Suppressor macrophage treated with lipopolysaccharide for 4 hours (primary cell): ENCODE data around the gene PLA2G7.
"Not testable (repeated sequence)": the region's sequence is repeated elsewhere in the genome, so short reads cannot be mapped to it uniquely, and the experiment has no call there.

Experiments used
- DNase-seq: peaks from one replicate; pipeline ENCODE4 v3.0.0-alpha.2; 2020

PLA2G7 gene

GRCh38 chr6:46734867-46735719 is at the start of gene PLA2G7:
TSS of gene PLA2G7 (minus strand) at chr6:46735375. CDS start at chr6:46722891, 12,484 bp downstream.
- DNase-seq: peak; percentile 82

DNA sequence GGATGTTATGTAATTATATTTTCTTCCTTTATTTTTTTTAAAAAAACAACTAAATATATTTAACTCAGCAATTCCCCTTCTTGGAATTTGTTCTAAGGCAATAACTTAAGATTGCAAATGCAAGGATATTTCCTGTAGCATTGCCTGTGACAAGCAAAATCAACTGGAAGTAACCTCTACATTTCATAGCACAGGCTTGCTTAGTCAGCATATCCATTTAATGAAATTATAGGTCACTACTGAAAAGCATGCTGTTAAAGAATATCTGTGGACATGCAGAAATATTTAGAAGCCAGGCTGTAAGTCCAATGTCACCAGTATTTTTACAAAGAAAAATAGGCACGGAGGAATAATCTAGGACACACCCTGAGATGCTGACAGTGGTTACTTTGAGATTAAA is 49.4 kb upstream of the PLA2G7 start:
- DNase-seq: no peak

- peak; percentile 94 for DNase-seq
Measured at GRCh38 chr6:46781478-46782378, 46.6 kb upstream of the PLA2G7 start.

DNA sequence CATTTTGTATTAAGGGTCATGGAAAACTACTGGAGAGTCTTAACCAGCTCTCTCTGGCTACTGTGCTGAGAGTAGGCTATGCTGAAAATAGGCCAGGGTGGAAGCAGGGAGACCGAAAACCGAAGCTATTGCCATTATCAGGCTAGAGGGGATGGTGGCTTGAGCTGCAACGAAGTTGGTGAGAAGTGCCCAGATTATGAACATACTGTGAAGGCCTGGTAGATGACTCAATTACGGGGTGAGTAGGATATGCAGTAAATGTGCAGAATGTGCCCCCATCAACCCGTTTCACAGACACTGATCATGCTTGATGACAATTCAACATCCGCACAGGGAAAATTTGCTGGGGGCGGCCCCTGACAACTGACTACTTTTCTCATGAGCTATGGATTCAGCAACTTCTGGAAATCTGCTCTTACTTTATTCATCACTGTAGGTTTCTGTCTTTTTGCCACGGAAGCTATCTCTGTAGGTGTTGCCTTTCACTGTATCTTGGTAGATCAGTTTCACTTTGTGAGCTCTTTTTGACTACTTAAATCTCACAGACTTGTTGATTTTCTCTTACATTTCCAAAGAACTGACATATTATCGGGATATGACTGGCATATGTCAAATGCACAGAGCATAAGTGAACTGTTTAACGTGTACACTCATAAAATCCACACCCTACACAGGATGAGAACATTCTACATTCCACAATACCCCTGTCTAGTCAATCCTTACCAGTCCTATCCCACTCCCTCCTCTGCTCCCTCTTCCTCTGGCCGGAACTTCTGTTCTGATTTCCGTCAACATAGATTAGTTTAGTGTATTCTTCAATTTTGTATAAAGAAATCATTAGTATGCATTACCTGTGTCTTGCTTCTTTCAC is 42.5 kb upstream of the PLA2G7 start:
- peak; percentile 24 for DNase-seq

DNA sequence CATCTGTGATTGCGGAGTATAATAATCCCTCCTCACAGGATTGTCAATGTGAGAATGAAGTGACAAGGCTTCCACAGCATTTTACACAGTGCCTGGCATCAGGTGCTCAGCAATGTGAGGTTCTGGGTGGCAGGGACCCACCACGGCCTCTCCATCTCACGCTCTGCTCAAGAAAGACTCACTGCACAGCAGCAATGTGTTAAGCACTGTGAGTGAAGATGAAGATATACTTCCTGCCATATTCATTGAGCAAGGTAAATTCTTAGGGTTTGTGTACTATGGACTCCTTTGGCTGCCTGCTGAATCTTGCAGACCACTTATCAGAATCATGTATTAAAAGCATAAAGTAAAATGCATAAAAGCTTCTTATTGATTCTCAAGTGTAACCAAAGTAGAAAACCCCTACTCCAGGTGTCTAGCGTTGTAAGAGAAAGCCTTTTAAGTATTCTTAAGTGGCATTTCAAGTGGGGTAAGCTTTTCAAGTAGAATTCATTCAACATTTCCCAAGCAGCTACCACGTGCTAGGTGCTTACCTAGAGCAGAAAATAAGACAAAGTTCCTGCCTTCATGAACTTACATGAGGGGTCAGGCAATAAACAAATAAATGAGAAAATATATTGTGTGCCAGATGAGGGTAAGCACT is 41.0 kb upstream of the PLA2G7 start:
- DNase-seq: no peak

DNA sequence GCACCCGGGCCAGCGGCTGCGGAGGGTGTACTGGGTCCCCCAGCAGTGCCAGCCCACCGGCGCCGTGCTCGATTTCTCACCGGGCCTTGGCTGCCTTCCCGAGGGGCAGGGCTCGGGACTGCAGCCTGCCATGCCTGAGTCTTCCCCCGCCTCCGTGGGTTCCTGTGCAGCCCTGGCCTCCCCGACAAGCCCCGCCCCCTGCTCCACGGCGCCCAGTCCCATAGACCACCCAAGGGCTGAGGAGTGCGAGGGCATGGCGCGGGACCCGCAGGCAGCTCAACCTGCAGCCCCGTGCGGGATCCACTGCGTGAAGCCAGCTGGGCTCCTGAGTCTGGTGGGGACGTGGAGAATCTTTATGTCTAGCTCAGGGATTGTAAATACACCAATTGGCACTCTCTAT is 39.6 kb upstream of the PLA2G7 start:
- DNase-seq: not testable (repeated sequence)

- DNase-seq: peak; percentile 82
Measured at GRCh38 chr6:46773201-46773855, 38.2 kb upstream of the PLA2G7 start.

GRCh38 chr6:46772762-46773161 is 37.6 kb upstream of the PLA2G7 start:
- peak; percentile 98 for DNase-seq

DNA sequence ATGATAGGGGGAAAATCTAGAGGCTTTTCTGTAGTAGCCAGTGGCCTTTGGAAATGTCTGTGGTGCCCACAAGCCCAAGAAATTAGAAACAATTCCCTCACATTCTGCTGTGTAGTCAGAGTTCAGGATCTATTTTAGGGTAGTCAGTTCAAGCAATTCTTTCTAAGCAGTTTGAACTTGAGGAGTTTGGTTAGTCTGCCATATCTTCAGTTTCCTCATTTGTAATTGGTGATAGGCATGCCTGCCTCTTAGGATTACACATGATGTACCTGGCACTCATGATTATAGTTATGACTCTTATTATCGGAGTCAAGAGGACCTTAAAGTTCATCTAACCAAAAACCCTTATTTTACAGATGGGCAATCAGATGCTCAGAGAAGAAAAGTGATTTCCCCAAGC is 36.8 kb upstream of the PLA2G7 start:
- peak; percentile 55 for DNase-seq

DNA sequence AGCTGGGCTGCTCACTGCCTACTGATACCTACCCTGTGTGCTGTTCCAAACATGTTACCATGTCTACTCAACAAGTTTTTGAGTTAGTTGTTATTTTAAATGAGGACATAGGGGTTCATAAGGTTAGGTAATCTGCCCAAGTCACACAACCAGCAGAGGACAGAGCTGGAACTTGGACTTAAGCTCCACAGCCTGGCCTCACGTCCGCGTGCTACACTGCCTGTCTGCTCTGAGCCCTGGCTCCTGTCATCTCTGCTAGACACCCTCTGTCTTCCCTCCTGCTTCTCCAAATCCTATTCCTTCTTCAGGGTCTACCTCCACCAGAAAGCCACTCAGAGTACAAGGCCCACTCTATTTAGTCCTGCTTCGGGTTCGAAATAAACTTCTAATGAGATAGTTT is 29.8 kb upstream of the PLA2G7 start:
- DNase-seq: no peak

- not testable (repeated sequence) for DNase-seq
Measured at GRCh38 chr6:46764280-46764679, 29.1 kb upstream of the PLA2G7 start.

- no peak for DNase-seq
Measured at GRCh38 chr6:46763466-46763865, 28.3 kb upstream of the PLA2G7 start.

- peak; percentile 45 for DNase-seq
Measured at GRCh38 chr6:46760925-46761324, 25.8 kb upstream of the PLA2G7 start.

DNA sequence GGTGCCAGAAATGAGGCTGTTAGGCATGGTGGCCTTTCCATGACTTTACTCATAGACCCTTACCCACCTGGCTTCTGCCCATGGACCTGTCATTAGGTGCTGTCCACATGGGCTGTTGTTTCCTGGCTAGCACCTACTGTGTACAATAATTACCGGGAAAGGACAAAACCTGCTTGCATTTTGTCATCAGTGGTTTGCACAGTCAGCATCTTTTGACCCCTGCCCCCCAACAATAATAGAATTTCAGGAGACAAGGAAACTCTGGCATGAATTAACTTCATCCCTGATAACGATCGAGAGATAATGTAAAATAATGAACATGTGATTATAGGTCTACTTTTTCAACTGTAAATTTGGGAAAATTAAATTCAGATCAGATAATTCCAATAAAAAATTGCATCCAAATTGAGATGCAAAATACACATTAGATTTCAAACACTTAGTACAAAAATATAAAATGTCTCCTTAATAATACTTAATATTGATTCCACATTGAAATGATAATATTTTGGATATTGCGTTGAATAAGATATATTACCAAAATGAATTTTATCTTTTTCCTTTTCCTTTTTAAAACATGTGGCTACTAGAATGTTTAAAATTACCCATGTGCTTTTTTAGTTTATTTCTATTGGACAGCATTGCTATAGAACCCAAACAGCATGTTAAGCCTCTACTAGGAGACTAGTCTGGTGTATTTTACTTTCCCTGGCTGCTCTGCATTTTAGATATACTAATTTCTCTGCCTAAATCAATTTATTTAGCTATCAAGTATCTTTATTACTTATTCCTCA is 24.0 kb upstream of the PLA2G7 start:
- DNase-seq: no peak

DNA sequence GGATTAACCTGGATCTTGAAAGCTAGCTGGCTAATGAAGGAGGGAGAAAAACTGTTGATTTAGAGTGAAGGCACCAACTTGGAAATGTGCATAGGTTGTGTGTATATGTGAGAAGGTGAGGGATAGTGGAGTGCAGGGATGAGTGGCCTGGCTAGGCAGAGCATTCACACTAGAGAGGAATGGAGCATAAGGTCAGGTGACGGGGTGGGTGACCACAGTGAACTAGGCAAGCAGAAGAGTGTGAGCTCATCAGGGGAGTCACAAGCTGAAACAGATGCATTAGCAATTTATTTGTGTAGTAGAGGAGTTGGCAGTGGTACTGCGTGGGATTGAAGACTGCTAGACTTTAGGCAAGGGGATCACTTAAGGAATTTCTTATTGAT is 22.0 kb upstream of the PLA2G7 start:
- peak; percentile 85 for DNase-seq

DNA sequence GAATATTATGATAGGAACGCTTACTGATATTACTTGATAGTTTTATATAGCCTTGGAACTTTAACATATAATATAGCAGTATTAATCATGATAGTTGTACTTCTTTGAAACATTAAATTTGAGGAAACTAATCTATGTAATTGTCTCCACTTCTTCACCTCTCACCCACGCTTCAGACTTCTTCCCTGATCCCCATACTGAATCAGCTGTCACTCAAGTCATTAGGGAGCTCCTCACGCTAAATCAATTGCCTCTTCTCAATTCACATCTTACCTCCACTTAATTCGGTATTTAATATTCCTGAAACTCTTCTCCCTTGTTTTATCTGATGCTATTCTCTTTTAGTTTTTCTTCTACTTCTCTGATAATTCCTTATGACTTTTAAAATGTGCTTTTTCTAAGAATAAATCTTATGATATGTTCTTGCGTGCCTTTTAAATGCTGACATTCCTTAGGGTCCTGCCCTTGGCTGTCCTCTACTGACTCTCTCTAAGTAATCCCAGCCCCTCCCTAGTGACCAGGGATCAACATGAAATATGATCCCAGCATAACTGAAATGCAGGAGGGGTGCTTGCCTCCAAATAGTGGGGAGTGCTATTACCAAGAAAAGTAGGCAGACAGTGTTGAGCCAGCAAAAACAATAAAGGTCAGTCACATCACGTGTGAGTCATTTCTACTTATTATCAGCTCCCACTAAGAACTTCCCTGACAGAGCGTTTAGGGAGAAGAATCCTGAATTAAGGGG is 21.5 kb upstream of the PLA2G7 start:
- DNase-seq: peak; percentile 76

GRCh38 chr6:46755865-46756264 is 20.7 kb upstream of the PLA2G7 start:
- peak; percentile 45 for DNase-seq

DNA sequence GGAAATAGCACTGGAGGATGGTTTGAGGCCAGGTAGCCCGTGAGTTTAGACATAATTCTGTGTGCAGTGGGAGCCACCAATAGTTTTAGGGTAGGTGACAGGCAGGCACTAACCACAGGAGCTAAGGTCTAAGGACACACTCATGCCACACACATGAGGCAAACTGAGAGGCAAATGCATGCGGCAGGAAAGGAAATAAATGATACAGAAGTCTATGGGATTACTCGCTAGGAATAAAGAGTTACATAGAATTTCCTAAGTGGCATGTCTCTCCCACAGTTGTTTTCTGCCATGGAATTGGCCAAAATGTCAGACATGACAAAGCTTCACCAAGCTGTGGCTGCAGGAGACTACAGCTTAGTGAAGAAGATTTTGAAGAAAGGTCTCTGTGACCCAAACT is 16.5 kb upstream of the PLA2G7 start:
- no peak for DNase-seq

DNA sequence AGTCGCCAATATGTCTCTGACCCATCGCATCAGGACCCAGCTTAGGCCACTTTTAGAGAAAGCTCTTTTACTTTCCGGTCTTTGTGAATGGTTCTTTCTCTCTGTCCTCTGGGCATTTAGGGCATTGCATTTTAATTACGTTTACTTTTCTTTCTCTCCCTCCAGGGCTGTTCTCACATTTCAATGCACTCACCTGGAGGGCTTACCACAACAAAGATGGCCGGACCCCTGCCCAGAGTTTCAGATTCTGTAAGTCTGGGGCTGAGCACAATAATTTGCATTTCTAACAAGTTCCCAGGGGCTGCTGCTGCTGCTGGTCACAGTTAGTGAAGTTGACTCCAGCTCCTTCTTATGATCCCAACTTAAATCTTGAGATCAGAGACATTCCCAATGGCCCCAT is 14.6 kb upstream of the PLA2G7 start:
- no peak for DNase-seq

- no peak for DNase-seq
Measured at GRCh38 chr6:46748940-46749503, 13.8 kb upstream of the PLA2G7 start.
